ENCODE data around the gene ZSCAN10.
A peak's percentile ranks its signal among the peaks of the same experiment; 100 is the strongest.

Gene ZSCAN10

GRCh38 chr16:3133844-3134243, 34.8 kb upstream of the ZSCAN10 start:
- DNase-seq: no peak

- DNase-seq: peak; percentile 27
Observed at GRCh38 chr16:3131755-3132377, 32.8 kb upstream of the ZSCAN10 start.

GRCh38 chr16:3129137-3130131, 30.3 kb upstream of the ZSCAN10 start:
- DNase-seq: peak; percentile 90

GRCh38 chr16:3127745-3128144, 28.7 kb upstream of the ZSCAN10 start:
- DNase-seq: peak; percentile 90

GRCh38 chr16:3123986-3124886, 25.1 kb upstream of the ZSCAN10 start:
- DNase-seq: peak; percentile 96

- no peak for DNase-seq
Observed at GRCh38 chr16:3122926-3123570, 24.0 kb upstream of the ZSCAN10 start.

- DNase-seq: peak; percentile 79
Observed at GRCh38 chr16:3121851-3122467, 22.9 kb upstream of the ZSCAN10 start.

GRCh38 chr16:3120435-3120834, 21.3 kb upstream of the ZSCAN10 start:
- no peak for DNase-seq

- no peak for DNase-seq
Observed at GRCh38 chr16:3119701-3120408, 20.8 kb upstream of the ZSCAN10 start.

GRCh38 chr16:3119286-3119685, 20.2 kb upstream of the ZSCAN10 start:
- DNase-seq: no peak

GRCh38 chr16:3118846-3119245, 19.8 kb upstream of the ZSCAN10 start:
- no peak for DNase-seq

GRCh38 chr16:3118204-3118790, 19.2 kb upstream of the ZSCAN10 start:
- no peak for DNase-seq

- no peak for DNase-seq
Observed at GRCh38 chr16:3115561-3115960, 16.5 kb upstream of the ZSCAN10 start.

GRCh38 chr16:3115003-3115402, 15.9 kb upstream of the ZSCAN10 start:
- DNase-seq: no peak

- no peak for DNase-seq
Observed at GRCh38 chr16:3113765-3114479, 14.8 kb upstream of the ZSCAN10 start.

GRCh38 chr16:3112881-3113574, 13.9 kb upstream of the ZSCAN10 start:
- DNase-seq: no peak

- DNase-seq: peak; percentile 77
Observed at GRCh38 chr16:3112058-3112880, 13.2 kb upstream of the ZSCAN10 start, which contains the start of gene ZNF205. Gene ZNF205 (plus strand): TSS chr16:3112586. CDS start chr16:3113431, 845 bp downstream.

GRCh38 chr16:3106205-3106928, 7.3 kb upstream of the ZSCAN10 start:
- peak; percentile 91 for DNase-seq

Data from NCI-H2171 treated with DMSO at 0.1 percent for 48 hours (cell line).